Measurements from ENCODE around the gene CIDEA.

- TF ChIP-seq CTCF (IDR thresholded peaks at IDR 0.05): no peak
- no peak for TF ChIP-seq POLR2A (IDR thresholded peaks at IDR 0.05)
- TF ChIP-seq POLR2AphosphoS5 (IDR thresholded peaks at IDR 0.05): no peak
- no peak for TF ChIP-seq EP300 (IDR thresholded peaks at IDR 0.05)
Observed at GRCh38 chr18:12276736-12277554, 22.8 kb downstream of the CIDEA start.

Measured in upper lobe of left lung (tissue), 4 donors.